NCI-H226 (cell line): Measurements from ENCODE around the gene COL1A1.

Experiments
- DNase-seq: peaks from one replicate; pipeline ENCODE4 v3.0.0-alpha.2; 2015

COL1A1 gene

GRCh38 chr17:50139185-50139783, 62.1 kb downstream of the COL1A1 start:
- DNase-seq: no peak

GRCh38 chr17:50137042-50137441, 64.4 kb downstream of the COL1A1 start:
- DNase-seq: no peak

GRCh38 chr17:50136096-50136687, 65.2 kb downstream of the COL1A1 start:
- no peak for DNase-seq

GRCh38 chr17:50135316-50136095, 65.9 kb downstream of the COL1A1 start:
- no peak for DNase-seq

GRCh38 chr17:50134206-50135110, 67.0 kb downstream of the COL1A1 start:
- DNase-seq: no peak

GRCh38 chr17:50133769-50134099, 67.7 kb downstream of the COL1A1 start:
- DNase-seq: no peak
